HG03457 (cell line): ENCODE measurements around the gene ERC2.

Experiments
- ATAC-seq: cut with Tn5 transposase; IDR thresholded peaks from one replicate; pipeline ENCODE4 v1.9.1; 2021; ENCODE audit warnings: moderate number of reproducible peaks; ENCODE audit not compliant: unreplicated experiment

Gene ERC2

GRCh38 chr3:55639143-55639542, 829.1 kb downstream of the ERC2 start:
- no peak for ATAC-seq

DNA sequence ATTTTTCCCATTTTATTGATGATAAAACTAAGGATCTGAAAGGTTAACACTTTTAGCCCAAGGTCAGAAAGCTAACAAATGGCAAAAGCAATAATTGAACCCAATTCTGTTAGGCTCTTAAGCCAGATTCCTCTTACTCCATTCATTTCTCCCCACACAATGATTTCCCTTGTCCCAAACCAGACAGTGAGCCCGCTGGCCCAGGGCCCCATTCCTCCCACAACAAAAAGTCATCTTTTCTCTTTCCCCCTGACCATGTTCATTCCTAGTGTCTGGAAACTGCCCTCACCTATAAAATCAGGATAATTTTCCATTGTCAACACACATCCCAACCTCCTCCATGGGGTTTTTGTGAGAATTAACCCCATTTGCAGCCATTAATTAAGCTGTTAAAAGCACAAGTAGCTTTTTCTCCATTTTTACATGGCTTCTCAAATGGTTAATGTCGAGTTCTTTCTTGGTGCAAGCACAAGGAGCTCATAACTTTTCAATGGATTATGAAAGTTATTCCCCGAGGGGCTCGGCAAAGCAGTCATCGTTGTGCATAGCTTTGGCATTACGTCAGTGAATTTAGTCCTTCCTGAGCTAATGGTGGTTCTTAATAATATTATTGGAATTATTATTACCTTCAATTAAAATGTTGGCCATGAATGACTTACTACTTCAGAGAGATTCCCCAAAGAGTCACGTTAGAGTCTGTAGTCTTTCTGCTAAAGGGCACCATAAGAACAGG, 830.2 kb downstream of the ERC2 start:
- ATAC-seq = no peak

DNA sequence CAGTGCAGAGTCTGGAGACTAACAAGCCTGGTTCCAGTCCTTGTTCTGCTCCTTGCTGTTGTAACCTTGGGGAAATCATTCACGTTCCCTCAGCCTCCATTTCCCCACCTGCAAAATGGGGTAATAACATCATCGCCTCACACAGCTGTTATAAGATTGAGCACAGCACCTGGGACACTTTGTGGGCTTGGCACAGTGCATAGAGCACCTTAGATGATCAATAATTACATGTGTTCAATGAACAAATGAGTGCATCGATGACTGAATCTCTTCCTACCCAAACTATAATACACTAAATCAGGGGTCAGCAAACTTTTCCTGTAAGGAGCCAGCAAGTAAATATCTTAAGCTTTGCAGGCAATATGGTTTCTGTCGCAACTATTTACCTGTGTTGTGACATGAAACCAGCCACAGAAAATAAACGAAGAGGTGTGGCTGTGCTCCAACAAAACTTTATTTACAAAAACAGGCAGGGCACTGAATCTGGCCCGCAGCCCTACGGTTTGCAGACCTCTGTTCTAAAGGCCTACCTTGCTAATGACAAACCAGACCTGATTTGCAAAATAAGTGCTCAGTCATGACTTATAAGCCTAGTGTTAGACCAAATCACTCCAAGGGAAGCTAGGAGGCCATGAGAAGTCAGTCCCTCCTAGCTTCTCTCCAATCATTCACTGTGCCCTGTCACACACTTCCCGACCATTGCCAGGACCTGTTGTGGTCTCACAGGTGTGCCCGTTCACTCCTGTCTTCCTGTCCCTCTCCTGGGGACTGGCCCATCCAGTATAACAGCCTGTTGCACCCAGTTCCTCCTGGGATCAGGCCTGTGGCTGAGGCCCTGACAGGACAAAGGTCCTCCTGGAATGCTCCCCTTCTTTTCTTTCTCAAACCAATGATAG, 831.7 kb downstream of the ERC2 start:
- ATAC-seq = no peak

DNA sequence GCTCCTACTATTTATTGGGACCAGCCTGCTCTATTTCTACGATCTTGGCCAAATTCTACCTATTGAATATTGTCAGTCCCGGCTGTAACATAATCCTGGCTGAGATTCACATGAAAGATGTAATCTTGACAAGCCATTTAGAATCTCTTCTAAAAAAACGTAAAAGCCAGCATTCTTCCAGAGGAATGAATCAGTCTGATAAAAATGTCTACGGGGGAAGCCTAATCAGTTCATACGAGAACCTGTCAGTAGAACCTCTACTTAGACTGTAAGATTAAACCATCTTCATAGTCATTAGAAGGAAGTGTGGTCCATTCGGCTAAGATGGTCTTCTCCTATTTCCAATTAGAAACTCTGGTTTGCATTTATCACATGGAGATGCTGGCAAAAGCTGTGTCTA, 833.9 kb downstream of the ERC2 start:
- ATAC-seq = no peak

- ATAC-seq = no peak
These were observed 834.9 kb downstream of the ERC2 start for GRCh38 chr3:55633333-55633732.

- no peak for ATAC-seq
These were observed 836.4 kb downstream of the ERC2 start for GRCh38 chr3:55631766-55632331.

GRCh38 chr3:55630921-55631299, 837.4 kb downstream of the ERC2 start:
- no peak for ATAC-seq

DNA sequence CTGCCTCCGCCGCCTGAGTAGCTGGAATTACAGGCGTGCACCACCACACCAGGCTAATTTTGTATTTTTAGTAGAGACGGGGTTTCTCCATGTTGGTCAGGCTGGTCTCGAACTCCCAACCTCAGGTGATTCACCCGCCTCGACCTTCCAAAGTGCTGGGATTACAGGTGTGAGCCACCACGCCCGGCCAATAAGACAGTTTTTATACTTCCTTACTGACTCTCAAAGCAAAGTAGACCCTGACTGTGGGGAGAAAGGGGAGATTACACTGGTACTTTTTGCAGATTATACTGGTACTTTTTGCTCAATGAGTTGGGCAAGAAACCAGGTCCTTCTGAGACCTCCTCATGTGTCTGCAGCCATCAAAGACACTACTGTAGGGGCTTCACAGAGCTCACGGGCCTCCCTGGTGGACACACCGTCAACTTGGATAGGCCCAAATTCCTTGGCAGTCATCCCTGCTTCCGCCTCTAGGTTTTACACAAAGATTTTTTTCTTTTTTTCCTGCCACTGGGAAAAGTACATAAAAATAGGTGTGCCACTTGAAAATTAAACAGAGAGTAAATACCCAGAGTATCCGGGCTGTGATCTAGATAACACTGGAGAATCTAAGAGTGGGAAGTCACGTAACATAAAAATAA, 837.9 kb downstream of the ERC2 start:
- no peak for ATAC-seq

GRCh38 chr3:55629432-55629831, 838.8 kb downstream of the ERC2 start:
- ATAC-seq = no peak

DNA sequence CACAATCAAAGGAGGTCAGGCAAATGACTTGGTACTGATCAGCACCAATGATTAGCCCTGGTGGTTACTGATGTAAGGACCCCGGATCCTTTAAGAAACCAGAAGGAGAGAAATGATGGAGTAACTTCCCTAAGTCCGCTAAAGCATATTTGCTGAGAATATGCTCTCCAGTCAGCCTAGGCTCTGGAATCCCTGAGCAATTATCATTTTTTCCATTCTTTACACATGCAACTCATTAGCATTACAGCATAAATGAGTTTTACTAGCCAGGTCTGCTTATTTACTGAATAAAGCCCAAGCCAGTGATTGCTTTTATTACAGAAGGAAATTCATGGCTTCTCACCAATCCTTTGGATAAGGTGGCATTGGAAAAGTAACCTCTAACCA, 842.0 kb downstream of the ERC2 start:
- no peak for ATAC-seq

GRCh38 chr3:55624238-55624637, 844.0 kb downstream of the ERC2 start:
- no peak for ATAC-seq

DNA sequence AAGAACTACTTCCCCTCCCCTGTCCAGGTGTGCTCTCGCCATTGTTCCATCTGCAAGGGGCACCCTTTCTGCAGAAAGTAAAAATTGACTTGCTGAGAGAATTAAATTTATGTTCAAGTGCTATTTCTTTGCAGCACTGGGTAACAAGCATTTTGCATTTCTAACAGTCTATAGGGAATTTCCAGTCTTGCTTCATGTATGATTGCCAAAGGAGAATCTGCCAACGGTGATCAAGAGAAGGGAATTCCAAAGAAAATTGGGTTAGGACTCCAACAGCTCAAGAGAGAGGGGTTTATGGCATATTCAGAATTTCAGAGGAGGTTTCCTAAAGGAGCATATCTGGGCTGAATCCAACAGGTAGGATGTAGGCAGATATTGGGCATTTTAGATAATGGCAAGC, 844.5 kb downstream of the ERC2 start:
- no peak for ATAC-seq

DNA sequence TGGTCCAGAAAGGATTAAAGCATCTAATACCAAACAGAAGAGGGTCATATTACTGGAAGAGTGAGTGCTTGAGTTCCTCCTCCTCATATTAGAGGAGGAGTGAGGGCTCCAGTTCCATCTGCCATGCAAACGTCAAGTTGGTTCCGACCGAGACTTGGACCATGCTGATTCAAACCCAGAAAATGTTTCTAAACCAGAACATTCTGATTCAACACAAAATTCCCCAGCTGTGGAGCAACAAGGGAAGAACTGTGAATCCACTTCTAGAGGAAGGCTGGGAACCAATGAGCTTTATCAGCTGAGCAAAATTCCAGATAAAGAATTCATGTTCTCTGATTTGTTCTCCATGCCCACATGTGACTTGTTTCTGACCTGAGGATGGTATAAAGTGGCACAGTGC, 845.5 kb downstream of the ERC2 start:
- ATAC-seq = no peak

- ATAC-seq = no peak
These were observed 846.2 kb downstream of the ERC2 start for GRCh38 chr3:55622116-55622515.

DNA sequence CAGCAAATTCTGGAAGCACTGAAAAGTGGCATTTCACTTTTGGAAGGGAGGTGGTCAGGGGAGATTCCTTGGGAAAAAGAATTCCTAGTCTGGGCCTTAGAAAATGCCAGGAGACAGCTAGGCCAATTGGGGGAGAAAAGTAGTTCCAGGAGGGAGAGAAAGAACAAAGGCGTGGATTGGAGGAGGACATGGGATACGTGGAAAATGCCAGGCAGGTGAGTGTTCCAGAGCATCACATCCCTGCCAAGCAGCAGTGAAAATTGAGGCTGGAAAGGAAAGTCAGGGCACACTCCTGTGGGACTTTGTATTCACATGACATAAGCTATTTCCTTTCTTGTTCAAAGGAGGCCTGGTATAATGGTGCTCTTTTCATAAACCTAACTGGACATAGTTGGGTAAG, 846.6 kb downstream of the ERC2 start:
- no peak for ATAC-seq

DNA sequence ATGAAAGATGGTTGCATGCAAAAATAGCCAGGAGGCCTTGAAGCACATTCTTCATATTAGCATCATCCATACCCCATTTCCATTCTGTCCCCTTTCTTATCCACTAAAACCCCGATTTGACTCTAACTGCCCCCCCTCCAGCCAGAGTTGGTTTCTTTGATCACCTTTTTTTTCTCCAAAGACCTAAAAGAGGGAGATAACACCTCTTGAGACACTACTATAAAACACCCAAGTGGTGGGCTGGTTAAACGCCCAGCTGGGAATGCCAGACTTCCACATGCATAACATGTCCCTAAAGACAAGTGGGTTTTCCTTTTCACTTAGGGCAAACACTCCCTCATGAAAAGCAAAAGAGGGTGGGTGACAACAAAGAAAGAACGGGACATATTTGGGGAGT, 847.2 kb downstream of the ERC2 start:
- no peak for ATAC-seq

DNA sequence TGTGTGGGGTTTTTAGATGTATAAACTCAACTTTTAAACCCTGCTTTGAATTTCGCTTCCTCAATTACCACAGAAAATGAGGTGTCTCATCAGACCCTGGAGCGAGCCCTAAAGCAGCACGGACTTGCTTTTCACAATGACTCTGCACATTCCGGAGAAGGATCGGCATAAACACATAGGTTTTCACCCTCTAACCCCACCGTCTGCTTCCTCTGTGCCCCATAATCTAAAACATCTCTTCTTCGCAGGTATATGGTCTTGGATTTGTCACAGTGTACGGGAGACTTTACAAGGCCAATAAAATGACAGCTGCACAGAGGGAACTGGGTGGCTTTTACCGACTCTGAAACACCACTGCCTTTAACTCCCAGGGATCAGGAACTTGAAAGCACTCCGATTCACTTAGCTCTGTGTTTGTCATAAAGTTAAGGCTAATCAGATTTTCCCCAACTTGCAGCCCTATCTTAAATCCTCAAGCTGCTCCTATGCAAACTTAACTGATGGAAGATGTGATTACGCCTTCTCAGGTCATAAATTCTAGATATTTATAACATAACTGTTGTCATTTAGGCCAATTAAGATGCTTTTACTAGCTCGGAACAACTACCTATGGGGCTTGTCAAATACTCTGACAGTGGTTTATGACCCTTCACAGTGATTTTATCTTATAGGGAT, 847.8 kb downstream of the ERC2 start:
- ATAC-seq = no peak

DNA sequence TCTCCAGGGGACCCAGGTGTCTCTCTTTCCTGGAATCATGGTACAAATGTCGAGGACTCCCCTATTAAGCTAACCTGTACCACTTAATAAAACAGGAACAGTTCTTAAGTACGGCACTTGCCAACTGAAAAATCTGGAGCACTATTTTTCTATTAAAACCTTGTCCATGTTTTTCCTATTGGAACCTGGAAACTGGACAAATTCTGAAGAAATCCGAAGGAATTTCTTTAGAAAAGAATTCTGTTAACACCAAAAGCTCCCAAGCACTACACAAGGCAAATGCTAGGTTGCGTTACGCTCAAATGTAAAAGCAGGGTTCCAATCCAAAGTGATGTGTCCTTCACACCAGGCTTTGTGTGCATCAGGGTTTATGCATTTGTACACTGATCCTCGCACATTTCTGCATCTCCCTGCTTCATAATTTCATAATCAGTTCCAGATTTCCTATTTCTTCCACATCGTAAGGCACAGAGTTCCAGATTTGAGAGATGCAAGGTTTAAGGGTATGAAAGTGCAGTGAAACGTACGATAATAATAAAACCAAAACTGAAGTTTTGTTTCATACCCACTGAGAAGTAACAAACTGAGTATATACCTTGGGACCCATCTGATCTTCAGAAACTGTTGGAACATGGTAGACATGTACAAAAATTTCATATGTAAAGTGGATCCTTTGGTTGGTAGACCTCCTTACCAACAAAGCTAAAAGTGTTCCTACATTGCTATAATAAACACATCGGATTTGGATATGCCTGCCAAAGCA, 849.0 kb downstream of the ERC2 start:
- ATAC-seq = no peak

GRCh38 chr3:55617385-55617784, 850.9 kb downstream of the ERC2 start:
- no peak for ATAC-seq

DNA sequence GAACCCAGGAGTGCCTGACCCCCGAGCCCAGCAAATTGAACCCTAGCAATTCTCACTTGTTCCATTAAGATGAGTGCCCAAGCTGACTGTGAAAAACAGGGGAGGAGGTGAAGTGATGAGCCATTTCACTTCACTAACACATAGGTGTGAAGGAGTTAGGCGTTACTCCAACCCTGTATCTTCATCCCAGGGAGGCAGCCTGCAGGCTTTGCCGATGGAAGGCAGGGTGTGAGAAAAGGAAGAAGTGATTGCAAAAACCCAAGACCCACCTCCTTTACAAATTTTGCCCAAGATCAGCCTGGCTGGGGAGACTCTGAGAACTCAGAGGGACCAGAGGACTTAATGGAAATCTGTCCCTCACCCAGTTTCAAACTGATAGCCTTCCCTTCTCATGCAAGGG, 851.5 kb downstream of the ERC2 start:
- no peak for ATAC-seq
